MM.1S (cell line): ENCODE measurements around the gene EML1.

ENCODE experiments used
- DNase-seq: peaks from one replicate; pipeline ENCODE4 v3.0.0-alpha.2; 2015
- H2AFZ ChIP-seq: fragments of 300-600 bp; sonication (generic); 2 replicates; pipeline ENCODE4 v1.6.0; 2016; ENCODE audit warnings: antibody characterized with exemption, low read length
- H3F3A ChIP-seq: fragments of 300-600 bp; sonication (generic); 2 replicates; pipeline ENCODE4 v1.6.1; 2016; ENCODE audit warnings: mild to moderate bottlenecking, antibody characterized with exemption, low read length, moderate library complexity, mixed read lengths; ENCODE audit not compliant: insufficient read depth
- H3K27ac ChIP-seq: fragments of 300-600 bp; sonication (generic); 2 replicates; pipeline ENCODE4 v1.5.1; 2016; ENCODE audit warnings: mild to moderate bottlenecking, low read length
- H3K27me3 ChIP-seq: fragments of 300-600 bp; sonication (generic); replicated peaks from 2 replicates; pipeline ENCODE4 v1.6.0; 2016; ENCODE audit warnings: low read length; ENCODE audit not compliant: insufficient read depth
- H3K36me3 ChIP-seq: fragments of 300-600 bp; sonication (generic); replicated peaks from 2 replicates; pipeline ENCODE4 v1.6.1; 2016; ENCODE audit warnings: mild to moderate bottlenecking, low read length, mixed read lengths; ENCODE audit not compliant: insufficient read depth
- H3K4me1 ChIP-seq: fragments of 300-600 bp; sonication (generic); 2 replicates; pipeline ENCODE4 v1.6.1; 2016; ENCODE audit warnings: low read length, mixed read lengths
- H3K4me2 ChIP-seq: fragments of 300-600 bp; sonication (generic); 2 replicates; pipeline ENCODE4 v1.6.0; 2016; ENCODE audit warnings: low read depth, low read length
- H3K4me3 ChIP-seq: fragments of 300-600 bp; sonication (generic); 2 replicates; pipeline ENCODE4 v1.5.1; 2016; ENCODE audit warnings: low read length, mixed read lengths
- H3K79me2 ChIP-seq: fragments of 300-600 bp; sonication (generic); 2 replicates; pipeline ENCODE4 v1.6.1; 2016; ENCODE audit warnings: mixed run types, low read length, mixed read lengths
- H3K9ac ChIP-seq: fragments of 300-600 bp; sonication (generic); 2 replicates; pipeline ENCODE4 v1.6.1; 2016; ENCODE audit warnings: low read length, mixed read lengths
- H3K9me2 ChIP-seq: fragments of 300-600 bp; sonication (generic); replicated peaks from 2 replicates; pipeline ENCODE4 v1.6.1; 2016; ENCODE audit warnings: mild to moderate bottlenecking, low read length, mixed read lengths; ENCODE audit not compliant: insufficient read depth
- H3K9me3 ChIP-seq: fragments of 300-600 bp; sonication (generic); replicated peaks from 2 replicates; pipeline ENCODE4 v1.6.1; 2016; ENCODE audit warnings: mild to moderate bottlenecking, low read length, mixed read lengths; ENCODE audit not compliant: insufficient read depth
- H4K20me1 ChIP-seq: fragments of 300-600 bp; sonication (generic); 2 replicates; pipeline ENCODE4 v1.6.1; 2016; ENCODE audit warnings: mild to moderate bottlenecking, low read length, moderate library complexity, mixed read lengths; ENCODE audit not compliant: insufficient read depth
- EZH2 ChIP-seq: fragments of 300-600 bp; sonication (generic); optimal IDR thresholded peaks from 2 replicates; pipeline ENCODE3; 2017; ENCODE audit warnings: low read depth, mild to moderate bottlenecking, antibody characterized with exemption, low read length, mixed read lengths
- EZH2phosphoT487 ChIP-seq: fragments of 300-600 bp; sonication (generic); IDR thresholded peaks from 2 replicates; pipeline ENCODE4 v1.6.1; 2018; ENCODE audit warnings: antibody characterized with exemption, low read length
- TF ChIP-seq, protein P1 (sequence below): fragments of 300-600 bp; sonication (generic); IDR thresholded peaks from 2 replicates; pipeline ENCODE4 v1.5.1; 2016; ENCODE audit warnings: antibody characterized with exemption, low read length, mixed read lengths

Gene EML1

DNA sequence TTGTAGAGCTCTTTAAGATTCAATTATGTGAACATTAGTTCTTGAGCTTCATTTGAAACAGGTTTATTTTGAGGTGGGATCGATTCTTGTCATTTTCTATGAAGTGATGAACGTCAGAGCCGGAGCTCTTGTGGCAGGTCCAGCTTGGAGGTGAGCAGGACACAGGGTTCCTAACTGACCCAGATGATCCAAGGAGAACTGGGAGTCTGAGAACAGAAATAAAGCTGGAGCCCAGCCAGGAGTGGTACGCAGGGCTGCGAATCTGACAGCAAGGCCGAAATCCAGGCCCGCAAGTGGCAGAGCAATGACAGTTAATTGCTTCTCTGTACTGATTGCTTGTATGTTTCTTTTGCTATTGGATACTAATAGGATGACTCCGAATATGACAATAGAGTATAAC, 46.5 kb downstream of the EML1 start:
- H3K27me3 ChIP-seq = no peaks in the 10 kb centered on the region
- no peak overlapping the region for H3K9ac ChIP-seq
- H3K9me3 ChIP-seq = no peaks in the 10 kb centered on the region
- no peak overlapping the region for H3K4me3 ChIP-seq
- no peak for DNase-seq
- no peak for TF ChIP-seq EZH2phosphoT487
- TF ChIP-seq, protein P1, sequence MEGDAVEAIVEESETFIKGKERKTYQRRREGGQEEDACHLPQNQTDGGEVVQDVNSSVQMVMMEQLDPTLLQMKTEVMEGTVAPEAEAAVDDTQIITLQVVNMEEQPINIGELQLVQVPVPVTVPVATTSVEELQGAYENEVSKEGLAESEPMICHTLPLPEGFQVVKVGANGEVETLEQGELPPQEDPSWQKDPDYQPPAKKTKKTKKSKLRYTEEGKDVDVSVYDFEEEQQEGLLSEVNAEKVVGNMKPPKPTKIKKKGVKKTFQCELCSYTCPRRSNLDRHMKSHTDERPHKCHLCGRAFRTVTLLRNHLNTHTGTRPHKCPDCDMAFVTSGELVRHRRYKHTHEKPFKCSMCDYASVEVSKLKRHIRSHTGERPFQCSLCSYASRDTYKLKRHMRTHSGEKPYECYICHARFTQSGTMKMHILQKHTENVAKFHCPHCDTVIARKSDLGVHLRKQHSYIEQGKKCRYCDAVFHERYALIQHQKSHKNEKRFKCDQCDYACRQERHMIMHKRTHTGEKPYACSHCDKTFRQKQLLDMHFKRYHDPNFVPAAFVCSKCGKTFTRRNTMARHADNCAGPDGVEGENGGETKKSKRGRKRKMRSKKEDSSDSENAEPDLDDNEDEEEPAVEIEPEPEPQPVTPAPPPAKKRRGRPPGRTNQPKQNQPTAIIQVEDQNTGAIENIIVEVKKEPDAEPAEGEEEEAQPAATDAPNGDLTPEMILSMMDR = no peak
- TF ChIP-seq EZH2 = no peak
- no peaks in the 10 kb centered on the region for H3K36me3 ChIP-seq
- H2AFZ ChIP-seq = no peak overlapping the region
- no peak overlapping the region for H3K4me2 ChIP-seq
- H3K9me2 ChIP-seq = no peaks in the 10 kb centered on the region
- no peaks in the 10 kb centered on the region for H4K20me1 ChIP-seq
- no peaks in the 10 kb centered on the region for H3F3A ChIP-seq
- H3K4me1 ChIP-seq = no peaks in the 10 kb centered on the region
- H3K79me2 ChIP-seq = no peaks in the 10 kb centered on the region
- no peak overlapping the region for H3K27ac ChIP-seq

DNA sequence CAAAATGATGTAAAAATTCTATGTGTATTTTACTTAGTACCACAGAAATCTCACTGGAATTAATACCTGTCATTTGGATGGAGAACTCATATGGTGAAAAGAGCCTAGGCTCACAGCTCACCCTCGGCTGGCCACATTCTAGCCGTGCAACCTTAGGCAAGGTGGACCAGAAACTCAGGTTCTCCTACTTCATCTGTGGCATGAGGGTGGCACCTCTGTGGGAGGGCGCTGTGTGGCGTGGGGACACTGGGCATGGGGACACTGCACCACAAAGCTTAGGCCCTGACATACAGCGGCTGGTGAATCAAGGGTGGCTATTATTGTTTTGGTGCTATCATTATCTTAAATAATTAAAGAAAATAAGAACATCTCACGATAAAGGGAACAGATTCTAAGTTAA, 47.1 kb downstream of the EML1 start:
- H3K4me2 ChIP-seq = no peak overlapping the region
- no peak overlapping the region for H2AFZ ChIP-seq
- no peaks in the 10 kb centered on the region for H3K4me1 ChIP-seq
- H3K27ac ChIP-seq = no peak overlapping the region
- H3K79me2 ChIP-seq = no peaks in the 10 kb centered on the region
- H3K27me3 ChIP-seq = no peaks in the 10 kb centered on the region
- no peaks in the 10 kb centered on the region for H4K20me1 ChIP-seq
- no peaks in the 10 kb centered on the region for H3K9me3 ChIP-seq
- DNase-seq = no peak
- H3K9ac ChIP-seq = no peak overlapping the region
- no peaks in the 10 kb centered on the region for H3K9me2 ChIP-seq
- H3K4me3 ChIP-seq = no peak overlapping the region
- TF ChIP-seq EZH2 = no peak
- H3K36me3 ChIP-seq = no peaks in the 10 kb centered on the region
- no peaks in the 10 kb centered on the region for H3F3A ChIP-seq

DNA sequence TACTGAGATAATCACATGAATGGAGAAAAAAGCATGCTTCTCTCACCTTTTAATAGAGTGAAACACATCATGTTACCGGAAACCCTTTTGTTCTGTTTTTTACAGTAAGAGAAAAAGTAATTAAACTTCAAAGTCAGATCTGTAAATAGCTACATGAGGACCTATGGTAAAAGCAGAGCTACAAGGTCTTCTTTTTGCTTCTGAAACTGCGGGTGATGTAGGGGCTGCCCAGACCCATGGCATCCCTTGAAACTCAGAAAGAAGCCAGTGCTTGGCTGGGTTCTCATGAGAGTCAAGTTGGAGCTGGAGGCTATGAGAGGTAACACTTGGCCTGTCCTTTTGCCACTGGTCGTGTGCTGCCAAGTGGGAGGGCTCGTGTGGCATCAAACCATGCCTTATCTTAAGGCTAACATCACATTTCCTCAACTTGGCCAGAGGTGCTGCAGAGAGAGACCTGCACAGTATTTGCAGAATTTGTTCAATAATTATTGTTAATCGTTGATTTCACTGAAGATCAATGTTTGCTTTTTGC, 47.6 kb downstream of the EML1 start:
- Histone ChIP-seq H3K9ac (no peak overlapping the region), H3K4me2 (no peak overlapping the region), H3K36me3 (no peaks in the 10 kb centered on the region), H3K4me1 (no peaks in the 10 kb centered on the region), H3K27ac (no peak overlapping the region), H3K9me2 (no peaks in the 10 kb centered on the region), H3K4me3 (no peak overlapping the region), H2AFZ (no peak overlapping the region), H4K20me1 (no peaks in the 10 kb centered on the region), H3K79me2 (no peaks in the 10 kb centered on the region), H3K9me3 (no peaks in the 10 kb centered on the region), H3K27me3 (no peaks in the 10 kb centered on the region), H3F3A (no peaks in the 10 kb centered on the region)
- TF ChIP-seq, protein P1 = no peak
- no peak for TF ChIP-seq EZH2phosphoT487
- TF ChIP-seq EZH2 = no peak
- no peak for DNase-seq

DNA sequence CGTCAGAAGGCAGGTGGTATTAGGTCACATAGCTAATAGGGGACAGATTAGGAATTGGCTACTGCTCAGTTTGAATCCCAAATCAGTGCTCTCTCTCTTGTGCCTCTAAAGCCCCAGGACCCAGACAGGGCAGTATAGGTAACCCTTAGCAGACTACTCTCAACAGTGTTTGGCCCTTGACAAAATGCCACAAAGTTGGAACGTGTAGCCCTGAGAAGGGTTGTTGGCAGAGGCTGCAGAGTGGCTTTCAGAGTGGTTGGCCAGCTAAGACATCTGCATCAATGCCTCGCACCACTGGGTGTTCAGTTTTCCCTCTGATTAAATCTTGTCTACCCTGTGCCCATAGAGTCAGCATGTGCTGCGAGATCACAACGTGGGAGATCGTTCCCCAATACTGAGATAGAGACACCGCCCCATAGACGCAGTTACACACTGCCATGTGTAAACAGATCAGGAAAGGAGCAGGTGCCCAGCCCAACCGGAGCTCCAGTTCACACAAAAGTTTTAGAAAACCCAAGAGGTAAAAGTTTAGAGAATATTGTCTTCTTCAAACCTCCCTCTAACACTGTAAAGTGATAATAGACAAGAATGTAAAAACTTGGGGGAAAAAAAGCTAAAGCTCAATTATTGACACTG, 48.3 kb downstream of the EML1 start:
- H3K4me1 ChIP-seq = no peaks in the 10 kb centered on the region
- no peak for TF ChIP-seq EZH2
- TF ChIP-seq EZH2phosphoT487 = no peak
- TF ChIP-seq, protein P1 = no peak
- no peak overlapping the region for H3K4me3 ChIP-seq
- H3F3A ChIP-seq = no peaks in the 10 kb centered on the region
- no peaks in the 10 kb centered on the region for H3K36me3 ChIP-seq
- no peaks in the 10 kb centered on the region for H3K27me3 ChIP-seq
- no peak for DNase-seq
- no peaks in the 10 kb centered on the region for H3K9me2 ChIP-seq
- H3K4me2 ChIP-seq = no peak overlapping the region
- no peaks in the 10 kb centered on the region for H3K79me2 ChIP-seq
- no peaks in the 10 kb centered on the region for H3K9me3 ChIP-seq
- no peaks in the 10 kb centered on the region for H4K20me1 ChIP-seq
- H3K27ac ChIP-seq = no peak overlapping the region
- H2AFZ ChIP-seq = no peak overlapping the region
- no peak overlapping the region for H3K9ac ChIP-seq
